H1 (cell line): ENCODE measurements around the gene CMTM5. TPM values are rescaled to one million over a fixed set of nuclear protein-coding genes. Genes with fewer than 3 reads are reported as not detected.

Experiments
- CTCF ChIA-PET: fragments of 300-600 bp; sonication (Branson Sonifier 250); formaldehyde crosslinking; loops from one replicate; lab custom pipeline; 2021; ENCODE audit not compliant: partially characterized antibody; lab: Charles Lee
- POLR2A ChIA-PET: fragments of 300-600 bp; sonication (Branson Sonifier 250); formaldehyde crosslinking; loops from one replicate; lab custom pipeline; 2021; ENCODE audit warnings: inconsistent platforms; ENCODE audit not compliant: partially characterized antibody; lab: Charles Lee
- DNase-seq, 2 experiments: peaks; one replicate each; pipeline versions ENCODE4 v3.0.0 to v3.0.0-alpha.2; 2010 to 2022; ENCODE audit warnings: low spot score in 2 of 2, low read depth in 1 of 2, mixed read lengths in 1 of 2
- FAIRE-seq: peaks from 2 replicates; lab custom pipeline; 2011; peaks lifted over from hg19 to GRCh38; lab: Jason Lieb, UNC
- H2AFZ ChIP-seq: 2 replicates; pipeline ENCODE4 v1.8.1; 2012; ENCODE audit warnings: low read length, inconsistent platforms
- H2AK5ac ChIP-seq: 2 replicates; pipeline ENCODE4 v1.6.1; 2013; ENCODE audit warnings: low read depth, low read length
- H2BK120ac ChIP-seq: replicated peaks from 2 replicates; pipeline ENCODE3; 2013; ENCODE audit warnings: low read depth, low read length, inconsistent platforms
- H2BK12ac ChIP-seq: 2 replicates; pipeline ENCODE4 v1.6.1; 2013; ENCODE audit warnings: low read depth, low read length
- H2BK15ac ChIP-seq: 2 replicates; pipeline ENCODE4 v1.6.1; 2013; ENCODE audit warnings: low read length
- H2BK20ac ChIP-seq: 2 replicates; pipeline ENCODE4 v1.6.1; 2013; ENCODE audit warnings: low read length
- H2BK5ac ChIP-seq: 2 replicates; pipeline ENCODE4 v1.6.1; 2013; ENCODE audit warnings: low read depth, low read length
- H3K14ac ChIP-seq: 2 replicates; pipeline ENCODE4 v1.6.1; 2013; ENCODE audit warnings: inconsistent platforms; ENCODE audit not compliant: insufficient read length
- H3K18ac ChIP-seq: 2 replicates; pipeline ENCODE4 v1.6.1; 2013; ENCODE audit warnings: low read length; ENCODE audit errors: extremely low read depth
- H3K23ac ChIP-seq: 2 replicates; pipeline ENCODE4 v1.6.1; 2013; ENCODE audit warnings: inconsistent platforms; ENCODE audit not compliant: insufficient read length
- H3K23me2 ChIP-seq: 2 replicates; pipeline ENCODE4 v1.6.1; 2013; ENCODE audit warnings: low read depth, low read length
- H3K27ac ChIP-seq: 2 replicates; pipeline ENCODE4 v1.6.1; 2011; ENCODE audit warnings: low read depth, low read length, inconsistent platforms
- H3K27me3 ChIP-seq, 4 experiments: replicated peaks in 1 of 4; 1 replicate in 1 of 4; 2 replicates in 3 of 4; pipeline versions ENCODE4 v1.6.1 to v1.8.1; 2011 to 2013; ENCODE audit warnings: low read length in 3 of 4, mild to moderate bottlenecking in 3 of 4, inconsistent platforms in 2 of 4, mixed read lengths in 2 of 4, moderate library complexity in 1 of 4; ENCODE audit not compliant: control insufficient read depth in 3 of 4, insufficient read depth in 3 of 4; ENCODE audit errors: extremely low read depth in 1 of 4
- H3K36me3 ChIP-seq, 4 experiments: 2 replicates each; pipeline versions ENCODE4 v1.6.1 to v1.8.1; 2011 to 2013; ENCODE audit warnings: mild to moderate bottlenecking in 4 of 4, low read length in 3 of 4, moderate library complexity in 2 of 4, control low read depth in 1 of 4, inconsistent platforms in 1 of 4; ENCODE audit not compliant: insufficient read depth in 4 of 4, control insufficient read depth in 2 of 4
- H3K4ac ChIP-seq: replicated peaks from 2 replicates; pipeline ENCODE3; 2013; ENCODE audit warnings: low read length, low read depth, mixed read lengths, inconsistent platforms; ENCODE audit not compliant: insufficient read length
- H3K4me1 ChIP-seq, 4 experiments: replicated peaks in 1 of 4; 1 replicate in 1 of 4; 2 replicates in 3 of 4; pipeline versions ENCODE4 v1.6.1 to v1.8.1; 2011 to 2013; ENCODE audit warnings: low read length in 3 of 4, inconsistent platforms in 2 of 4, mixed read lengths in 1 of 4; ENCODE audit not compliant: insufficient read depth in 4 of 4, control insufficient read depth in 3 of 4
- H3K4me2 ChIP-seq, 2 experiments: 2 replicates each; pipeline versions ENCODE4 v1.6.1 to v1.8.1; 2011 to 2013; ENCODE audit warnings: low read depth in 2 of 2, low read length in 2 of 2, control low read depth in 1 of 2, inconsistent platforms in 1 of 2, mild to moderate bottlenecking in 1 of 2; ENCODE audit not compliant: insufficient read depth in 1 of 2
- H3K4me3 ChIP-seq, 4 experiments: fragments of 200-600, 300-600 bp in 1 of 4; sonication (generic), shearing (Covaris generic), sonication (Bioruptor Twin) in 1 of 4; 2 replicates each; pipeline versions ENCODE4 v1.5.1 to v1.8.1; 2011 to 2016; ENCODE audit warnings: low read length in 4 of 4, low read depth in 3 of 4, control low read depth in 2 of 4, inconsistent platforms in 2 of 4, mild to moderate bottlenecking in 2 of 4, mixed read lengths in 1 of 4, moderate library complexity in 1 of 4; ENCODE audit not compliant: insufficient read depth in 2 of 4; ENCODE audit errors: extremely low read depth in 1 of 4
- H3K56ac ChIP-seq: replicated peaks from 2 replicates; pipeline ENCODE3; 2013; ENCODE audit warnings: low read depth, mild to moderate bottlenecking, mixed read lengths, low read length, inconsistent platforms; ENCODE audit not compliant: insufficient read length
- H3K79me1 ChIP-seq: 2 replicates; pipeline ENCODE4 v1.6.1; 2013; ENCODE audit warnings: low read depth, low read length, control low read depth
- H3K79me2 ChIP-seq, 2 experiments: 2 replicates each; pipeline versions ENCODE4 v1.6.1 to v1.8.1; 2012 to 2013; ENCODE audit warnings: low read length in 2 of 2, mild to moderate bottlenecking in 2 of 2, inconsistent platforms in 1 of 2; ENCODE audit not compliant: insufficient read depth in 2 of 2, control insufficient read depth in 1 of 2
- H3K9ac ChIP-seq, 4 experiments: replicated peaks in 1 of 4; 1 replicate in 1 of 4; 2 replicates in 3 of 4; pipeline versions ENCODE4 v1.6.1 to v1.8.1; 2011 to 2013; ENCODE audit warnings: low read depth in 3 of 4, low read length in 3 of 4, control low read depth in 2 of 4, mild to moderate bottlenecking in 2 of 4, moderate library complexity in 2 of 4, inconsistent platforms in 1 of 4; ENCODE audit errors: extremely low read depth in 1 of 4
- H3K9me3 ChIP-seq, 2 experiments: 2 replicates each; pipeline versions ENCODE4 v1.6.1 to v1.8.1; 2012 to 2013; ENCODE audit warnings: mild to moderate bottlenecking in 2 of 2, moderate library complexity in 2 of 2, control low read depth in 1 of 2, inconsistent platforms in 1 of 2, low read depth in 1 of 2, low read length in 1 of 2, mixed read lengths in 1 of 2; ENCODE audit not compliant: insufficient read depth in 2 of 2
- H4K20me1 ChIP-seq, 2 experiments: replicated peaks in 1 of 2; 2 replicates each; pipeline versions ENCODE3 to v1.8.1; 2011 to 2013; ENCODE audit warnings: inconsistent platforms in 2 of 2, low read length in 2 of 2, mild to moderate bottlenecking in 1 of 2; ENCODE audit not compliant: insufficient read depth in 2 of 2, control insufficient read depth in 1 of 2
- H4K5ac ChIP-seq: 2 replicates; pipeline ENCODE4 v1.6.1; 2013; ENCODE audit warnings: low read length, low read depth, mixed read lengths, inconsistent platforms; ENCODE audit not compliant: insufficient read length
- H4K8ac ChIP-seq: 2 replicates; pipeline ENCODE4 v1.8.0; 2013; ENCODE audit warnings: mild to moderate bottlenecking, moderate library complexity, low read length, inconsistent platforms; ENCODE audit not compliant: insufficient read depth; ENCODE audit errors: extremely low read depth
- H4K91ac ChIP-seq: replicated peaks from 2 replicates; pipeline ENCODE3; 2013; ENCODE audit warnings: low read length, mixed read lengths, inconsistent platforms; ENCODE audit not compliant: insufficient read length
- BACH1 ChIP-seq: IDR thresholded peaks from 2 replicates; pipeline ENCODE4 v1.6.1; 2012; ENCODE audit warnings: low read length, improper control_type of control experiment
- EP300 ChIP-seq, 2 experiments: IDR thresholded peaks; 1 replicate in 1 of 2; 2 replicates in 1 of 2; pipeline ENCODE4 v1.6.1; 2011 to 2012; ENCODE audit warnings: low read depth in 2 of 2, low read length in 2 of 2, mild to moderate bottlenecking in 2 of 2, borderline replicate concordance in 1 of 2, inconsistent platforms in 1 of 2, moderate library complexity in 1 of 2
- SP4 ChIP-seq: IDR thresholded peaks from 2 replicates; pipeline ENCODE4 v1.6.1; 2012; ENCODE audit warnings: low read length, inconsistent platforms
- WGBS, 2 experiments: shearing (Covaris generic) in 1 of 2; methylation state at CpG; one replicate each; pipeline versions ENCODE4 v1.1.6 to v1.1.7; 2013 to 2015; ENCODE audit warnings: low lambda C conversion rate in 2 of 2, mixed read lengths in 2 of 2, inconsistent platforms in 1 of 2, low coverage in 1 of 2, missing lambda C conversion rate in 1 of 2; ENCODE audit not compliant: insufficient replicate concordance in 2 of 2, insufficient coverage in 1 of 2, insufficient read length in 1 of 2; ENCODE audit errors: extremely low coverage in 1 of 2, missing lambda C conversion rate in 1 of 2; 5-methylcytosine and 5-hydroxymethylcytosine counted together
- polyA plus RNA-seq, 7 experiments: library from polyadenylated mRNA; depleted of rRNA in 3 of 7; stranded (reverse) in 5 of 7; unstranded in 2 of 7; fragments of >200 nt in 5 of 7; fragments of 200-250 nt in 2 of 7; gene quantifications; 1 replicate in 5 of 7; 2 replicates in 1 of 7; 4 replicates in 1 of 7; pipeline versions ENCODE4 v1.2.1 to v1.2.3, GENCODE V29; 2011 to 2013; ENCODE audit warnings: missing spikeins in 2 of 7, mixed read lengths in 2 of 7
- total RNA-seq: library from RNA; stranded (reverse); fragmentation: NEBNext Ultra II Directional; extraction: Animal tissue kit (Norgen Biotek cat#: 25700); gene quantifications from 2 replicates; pipeline ENCODE4 v1.2.1, GENCODE V29; 2021

The CMTM5 gene
- total and polyA plus RNA-seq, 2 of the 8 experiments (the other 6 are each of a cell fraction or from before 2014, with no cell fraction given) = 2.1 TPM; not detected in 1

DNA sequence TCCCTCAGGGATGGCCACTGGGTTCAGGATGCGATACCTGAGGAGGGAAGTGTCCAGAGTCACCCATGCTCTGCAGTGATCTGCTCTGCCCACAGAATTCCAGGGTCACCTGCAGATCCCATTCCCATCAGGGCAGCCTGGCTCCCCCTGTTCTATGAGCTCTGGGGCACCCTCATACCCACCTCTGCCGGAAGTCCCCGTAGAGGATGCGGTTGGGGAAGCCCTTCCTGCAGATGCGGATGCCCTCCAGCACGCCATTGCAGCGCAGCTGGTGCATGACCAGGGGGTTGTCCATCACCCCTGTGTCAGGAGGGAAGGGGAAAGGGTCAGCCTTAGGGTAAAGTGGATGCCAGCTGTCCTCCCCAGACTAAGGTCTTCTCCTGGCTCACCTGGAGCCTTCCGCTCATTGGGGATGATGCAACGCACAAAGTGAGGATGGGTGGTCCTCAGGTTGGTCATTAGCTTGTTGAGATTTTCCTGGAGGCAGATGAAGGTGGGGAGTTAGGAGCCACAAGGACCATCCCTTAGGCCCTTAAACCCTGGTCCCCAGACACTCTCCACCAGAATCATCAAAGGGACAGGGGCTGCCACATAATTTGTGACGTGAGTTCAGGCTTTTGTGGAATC, 20.0 kb downstream of the CMTM5 start:
- Histone ChIP-seq H2BK5ac (no peak overlapping the region), H3K36me3 (no peaks in the 10 kb centered on the region), H3K4ac (no peak overlapping the region), H2AK5ac (no peak overlapping the region), H3K79me2 (no peaks in the 10 kb centered on the region), H2BK120ac (no peak overlapping the region), H4K91ac (no peak overlapping the region), H3K23ac (no peak overlapping the region), H3K14ac (no peak overlapping the region), H3K4me3 (no peak overlapping the region), H4K8ac (no peak overlapping the region), H4K20me1 (peaks cover 0 to 2% of the 10 kb centered on the region in 2 experiments), H3K9ac (no peak overlapping the region), H2BK20ac (no peak overlapping the region), H3K9me3 (no peaks in the 10 kb centered on the region), H3K27me3 (no peaks in the 10 kb centered on the region; a peak in 3 of 7 replicates), H3K27ac (no peak overlapping the region), H2BK12ac (no peak overlapping the region), H2BK15ac (no peak overlapping the region), H3K56ac (no peak overlapping the region), H3K4me1 (no peaks in the 10 kb centered on the region), H3K4me2 (no peak overlapping the region), H3K18ac (no peak overlapping the region), H4K5ac (no peak overlapping the region), H3K23me2 (no peaks in the 10 kb centered on the region), H3K79me1 (no peaks in the 10 kb centered on the region), H2AFZ (no peak overlapping the region)
- CTCF ChIA-PET = interaction anchor here (1.2 to 7.0 kb wide), 3 partner anchors 17 to 86 kb away, joined by 4 to 96 read pairs (median 6); partner anchors contain the start of gene CMTM5
- WGBS, 2 experiments = 97% methylated on average over 10 of the region's 10 CpGs; no CpG with 5 or more reads in 1 of the 2 experiments
- FAIRE-seq (no peak), DNase-seq (no peak)
- POLR2A ChIA-PET = interaction anchor here (1.1 kb wide), 1 partner anchor 51 kb away, joined by 3 read pairs; no protein-coding TSS in a partner anchor
- TF ChIP-seq EP300 (IDR thresholded peaks at IDR 0.05; ENCODE audit: borderline replicate concordance in 1 of 2, low read depth in 2 of 2, low read length in 2 of 2) = no peak
- no peak for TF ChIP-seq BACH1
- TF ChIP-seq SP4 = no peak
